ENCODE data around the gene HOXB5.

- TF ChIP-seq, protein P1, sequence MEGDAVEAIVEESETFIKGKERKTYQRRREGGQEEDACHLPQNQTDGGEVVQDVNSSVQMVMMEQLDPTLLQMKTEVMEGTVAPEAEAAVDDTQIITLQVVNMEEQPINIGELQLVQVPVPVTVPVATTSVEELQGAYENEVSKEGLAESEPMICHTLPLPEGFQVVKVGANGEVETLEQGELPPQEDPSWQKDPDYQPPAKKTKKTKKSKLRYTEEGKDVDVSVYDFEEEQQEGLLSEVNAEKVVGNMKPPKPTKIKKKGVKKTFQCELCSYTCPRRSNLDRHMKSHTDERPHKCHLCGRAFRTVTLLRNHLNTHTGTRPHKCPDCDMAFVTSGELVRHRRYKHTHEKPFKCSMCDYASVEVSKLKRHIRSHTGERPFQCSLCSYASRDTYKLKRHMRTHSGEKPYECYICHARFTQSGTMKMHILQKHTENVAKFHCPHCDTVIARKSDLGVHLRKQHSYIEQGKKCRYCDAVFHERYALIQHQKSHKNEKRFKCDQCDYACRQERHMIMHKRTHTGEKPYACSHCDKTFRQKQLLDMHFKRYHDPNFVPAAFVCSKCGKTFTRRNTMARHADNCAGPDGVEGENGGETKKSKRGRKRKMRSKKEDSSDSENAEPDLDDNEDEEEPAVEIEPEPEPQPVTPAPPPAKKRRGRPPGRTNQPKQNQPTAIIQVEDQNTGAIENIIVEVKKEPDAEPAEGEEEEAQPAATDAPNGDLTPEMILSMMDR (IDR thresholded peaks at IDR 0.05), result no peak
- no peak for TF ChIP-seq ZFX (IDR thresholded peaks at IDR 0.05; ENCODE audit: borderline replicate concordance)
Observed at GRCh38 chr17:48584223-48584741, 9.3 kb downstream of the HOXB5 start.
